Small intestine (tissue), 16 donors: ENCODE data around the gene C9orf153. TPM values are rescaled to one million over a fixed set of nuclear protein-coding genes. Genes with fewer than 3 reads are reported as not detected.
"Not testable (repeated sequence)": the region's sequence is repeated elsewhere in the genome, so short reads cannot be mapped to it uniquely, and the experiment has no call there.

Experiments used
- DNase-seq, 2 donors: peaks; one replicate each; pipeline versions ENCODE4 v3.0.0 to v3.0.0-alpha.2; 2013
- FAIRE-seq: peaks from 2 replicates; lab custom pipeline; 2012; peaks lifted over from hg19 to GRCh38; lab: Jason Lieb, UNC
- H3K27ac ChIP-seq, 3 donors: one replicate each; pipeline ENCODE4 v1.5.1; 2013; ENCODE audit warnings: low read length in 2 of 3, mild to moderate bottlenecking in 2 of 3, control low read depth in 1 of 3, inconsistent platforms in 1 of 3, low read depth in 1 of 3, moderate library complexity in 1 of 3
- H3K27me3 ChIP-seq, 3 donors: one replicate each; pipeline ENCODE4 v1.6.1; 2013; ENCODE audit warnings: low read length in 3 of 3, inconsistent platforms in 1 of 3; ENCODE audit not compliant: control insufficient read depth in 3 of 3, insufficient read depth in 3 of 3
- H3K36me3 ChIP-seq, 3 donors: one replicate each; pipeline ENCODE4 v1.6.1; 2013; ENCODE audit warnings: low read length in 3 of 3, inconsistent platforms in 1 of 3, low read depth in 1 of 3, mild to moderate bottlenecking in 1 of 3, moderate library complexity in 1 of 3; ENCODE audit not compliant: control insufficient read depth in 3 of 3, insufficient read depth in 2 of 3
- H3K4me1 ChIP-seq, 3 donors: one replicate each; pipeline ENCODE4 v1.6.1; 2013; ENCODE audit warnings: low read length in 2 of 3, inconsistent platforms in 1 of 3, low read depth in 1 of 3, mild to moderate bottlenecking in 1 of 3, moderate library complexity in 1 of 3; ENCODE audit not compliant: control insufficient read depth in 3 of 3, insufficient read depth in 2 of 3
- H3K4me3 ChIP-seq, 3 donors: one replicate each; pipeline ENCODE4 v1.5.1; 2013; ENCODE audit warnings: low read length in 3 of 3, control low read depth in 1 of 3, inconsistent platforms in 1 of 3, low read depth in 1 of 3, mild to moderate bottlenecking in 1 of 3, moderate library complexity in 1 of 3
- H3K9me3 ChIP-seq, 2 donors: one replicate each; pipeline ENCODE4 v1.6.1; 2013; ENCODE audit warnings: low read depth in 1 of 2, low read length in 1 of 2; ENCODE audit not compliant: control insufficient read depth in 2 of 2, insufficient read depth in 1 of 2
- WGBS, 3 donors: extraction: QIAGEN DNeasy Blood & Tissue Kit; methylation state at CpG; one replicate each; pipeline ENCODE4 v1.1.7; 2013; 5-methylcytosine and 5-hydroxymethylcytosine counted together
- long read RNA-seq, 10 donors: transcript quantifications; one replicate each; lab custom pipeline, GENCODE V29; 2026
- polyA plus RNA-seq, 4 donors: library from polyadenylated mRNA; stranded (reverse) in 3 of 4; unstranded in 1 of 4; fragments of 200-250 nt in 3 of 4; fragments of 120-200 nt in 1 of 4; gene quantifications; one replicate each; pipeline versions ENCODE4 v1.2.1 to v1.2.3, GENCODE V29; 2013
- donor health status: healthy with polysubstance abuse.
- donor health status: control.
- donor health status: control.
- donor health status: Bipolar disorder and iron deficiency.
- donor health status: healthy.

C9orf153 gene
- under 1 TPM in 2 of 4 donors, not detected in 2; 0.04 to 0.10 TPM for polyA plus RNA-seq
- long read RNA-seq, donor 1, result 0 reads
- long read RNA-seq, donor 2, result 0 reads
- long read RNA-seq, donor 3, result 0 reads
- long read RNA-seq, donor 4, result 0 reads
- long read RNA-seq, donor 5, result 0 reads
- long read RNA-seq, donor 6, result 0 reads
- long read RNA-seq, donor 7, result 0 reads
- long read RNA-seq, donor 8, result 0 reads
- long read RNA-seq, donor 9, result 0 reads
- long read RNA-seq, donor 10, result 0 reads

DNA sequence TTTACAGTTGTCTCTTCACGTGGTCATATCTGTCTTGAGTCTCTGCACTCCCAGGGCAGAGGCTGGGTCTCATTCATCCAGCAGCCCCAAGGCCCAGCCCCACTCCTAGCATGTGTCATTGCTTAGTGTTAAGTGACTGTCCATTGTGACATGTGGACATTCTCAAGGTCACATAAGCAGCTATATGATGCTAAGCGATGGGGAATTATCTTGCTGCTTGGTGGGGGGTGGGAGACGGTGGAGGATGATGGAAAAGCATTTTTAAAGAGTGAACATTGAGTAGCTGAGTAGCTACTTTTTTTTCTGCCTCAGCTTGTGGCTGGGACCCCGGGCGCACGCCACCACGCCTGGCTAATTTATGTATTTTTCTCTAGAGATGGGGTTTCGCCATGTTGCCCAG lies at the start of gene C9orf153:
Gene C9orf153 (minus strand): TSS at position 101 of the 400 bp plus-strand sequence. CDS start 30,054 bp downstream, outside the sequence.
- FAIRE-seq (no peak), DNase-seq (no peak)
- WGBS, 3 donors, result 65 to 90% (median 67%) methylated on average over 8 of the region's 8 CpGs
- Histone ChIP-seq H3K4me3 (no peak within 1 kb of the TSS), H3K9me3 (no peaks in the 10 kb centered on the region), H3K4me1 (peaks cover 0 to 2% (median 2%) of the 10 kb centered on the region in 3 donors), H3K27me3 (no peaks in the 10 kb centered on the region), H3K27ac (no peak within 1 kb of the TSS), H3K36me3 (peaks cover 4 to 19% (median 6%) of the 10 kb centered on the region in 3 donors)

DNA sequence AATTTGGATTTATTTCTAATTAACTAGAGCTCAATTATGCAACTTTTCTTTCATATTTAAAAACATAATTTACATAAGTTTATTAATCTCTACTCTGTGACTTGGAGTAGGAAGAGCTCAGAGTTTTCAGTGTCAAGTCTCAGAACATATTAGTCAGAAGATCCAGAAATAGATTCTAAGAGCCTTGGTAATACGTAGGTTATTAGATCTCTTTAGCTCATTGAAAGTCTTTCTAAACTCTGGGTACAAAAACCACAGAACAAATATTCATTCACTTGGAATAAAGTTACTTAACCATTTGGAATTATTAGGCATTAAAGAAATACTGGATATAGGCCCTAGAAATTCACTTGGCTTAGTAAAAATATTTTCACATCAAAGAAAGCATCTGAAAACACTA lies 49.2 kb upstream of the C9orf153 start:
- WGBS, 3 donors, result 86 to 94% (median 88%) methylated on average over 1 of the region's 1 CpG
- DNase-seq (no peak), FAIRE-seq (no peak)
- Histone ChIP-seq H3K9me3 (no peaks in the 10 kb centered on the region), H3K36me3 (peaks cover 0 to 32% (median 24%) of the 10 kb centered on the region in 3 donors), H3K27ac (no peak overlapping the region), H3K27me3 (no peaks in the 10 kb centered on the region), H3K4me1 (no peaks in the 10 kb centered on the region), H3K4me3 (no peak overlapping the region)

DNA sequence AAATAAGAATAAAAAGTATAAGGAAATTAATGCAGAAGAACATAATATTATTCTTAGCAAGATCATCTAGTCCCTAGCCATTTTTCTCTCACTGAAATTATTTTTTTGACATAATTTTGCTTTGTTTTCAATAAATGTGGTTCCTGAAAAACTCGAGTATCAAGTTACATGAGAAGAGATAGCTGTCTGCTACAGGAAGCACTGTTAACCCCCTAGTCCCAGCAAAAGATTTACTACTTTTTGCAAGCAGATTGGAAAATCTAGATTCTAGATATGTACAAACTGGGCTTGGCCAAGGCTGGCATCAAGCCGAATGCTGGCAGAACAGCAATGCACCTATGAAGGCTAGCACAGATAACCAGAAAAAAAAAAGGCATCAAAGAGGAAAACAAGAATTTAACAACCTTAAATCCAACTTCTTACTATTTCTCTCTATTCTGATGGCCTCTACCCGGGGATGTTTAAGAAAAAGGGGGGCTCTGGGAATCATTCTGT lies 44.8 kb upstream of the C9orf153 start:
- no peak overlapping the region for H3K27ac ChIP-seq
- H3K9me3 ChIP-seq, result no peaks in the 10 kb centered on the region
- 58 to 72% (median 67%) methylated on average over 3 of the region's 3 CpGs for WGBS, 3 donors
- FAIRE-seq, result no peak
- no peak overlapping the region for H3K4me3 ChIP-seq
- no peak for DNase-seq
- H3K4me1 ChIP-seq, result no peaks in the 10 kb centered on the region
- H3K27me3 ChIP-seq, result no peaks in the 10 kb centered on the region
- peaks cover 6 to 38% (median 36%) of the 10 kb centered on the region in 3 donors for H3K36me3 ChIP-seq

DNA sequence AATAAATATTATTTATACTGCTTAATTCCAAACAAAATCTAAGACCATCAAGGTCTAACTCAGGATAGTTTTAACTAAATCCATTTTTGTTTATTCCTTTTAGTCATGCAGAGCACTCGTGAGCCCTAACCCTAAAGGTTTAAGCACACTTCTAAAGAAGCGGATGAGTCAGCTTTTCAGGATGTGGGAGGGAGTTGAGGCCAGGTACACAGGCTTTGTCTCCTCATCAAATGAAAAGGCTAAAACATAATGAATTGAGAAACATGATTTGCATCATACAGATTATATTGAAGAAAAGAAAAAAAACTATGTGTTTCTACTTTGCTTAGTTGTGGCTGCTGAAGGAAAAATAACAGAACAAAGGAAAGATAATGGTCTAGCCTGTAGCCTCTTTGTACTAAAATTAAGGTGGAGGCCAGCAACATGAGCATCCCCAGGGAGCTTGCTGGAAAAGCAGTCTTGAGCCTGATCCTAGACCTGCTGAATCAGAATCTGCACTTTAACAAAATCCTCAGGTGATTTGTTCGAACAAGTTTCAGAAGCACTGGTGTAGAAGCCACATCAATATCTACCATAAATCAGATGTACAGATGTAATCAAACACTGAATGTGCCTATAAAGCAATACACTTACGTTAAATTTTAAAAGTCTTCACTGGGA lies 44.0 kb upstream of the C9orf153 start:
- H3K4me3 ChIP-seq, result no peak overlapping the region
- H3K27me3 ChIP-seq, result no peaks in the 10 kb centered on the region
- FAIRE-seq (no peak), DNase-seq (no peak)
- H3K9me3 ChIP-seq, result no peaks in the 10 kb centered on the region
- 72 to 82% (median 77%) methylated on average over 4 of the region's 4 CpGs for WGBS, 3 donors
- H3K36me3 ChIP-seq, result peaks cover 6 to 44% (median 40%) of the 10 kb centered on the region in 3 donors
- no peak overlapping the region for H3K27ac ChIP-seq
- H3K4me1 ChIP-seq, result no peaks in the 10 kb centered on the region

DNA sequence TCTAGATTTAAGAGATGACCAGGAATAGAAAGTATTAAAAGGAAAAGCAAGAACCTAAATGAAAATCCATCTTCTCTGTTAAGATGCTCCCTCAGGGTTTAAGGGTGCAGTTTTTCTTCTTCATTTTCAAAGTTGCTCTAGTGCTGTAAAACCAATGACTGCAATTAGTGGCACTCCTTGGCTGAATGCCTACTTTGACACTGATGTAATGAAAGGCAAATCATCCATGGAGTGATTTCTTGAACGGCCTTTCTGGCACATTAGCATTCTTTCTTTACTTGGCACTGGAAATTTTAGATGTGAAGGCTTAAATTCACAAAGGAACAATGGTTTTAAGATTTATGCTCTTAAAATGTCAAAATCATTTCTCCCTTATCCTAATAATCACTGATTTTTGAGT lies 42.2 kb upstream of the C9orf153 start:
- no peak overlapping the region for H3K27ac ChIP-seq
- no peaks in the 10 kb centered on the region for H3K27me3 ChIP-seq
- no peak overlapping the region for H3K4me3 ChIP-seq
- no peaks in the 10 kb centered on the region for H3K9me3 ChIP-seq
- 24 to 53% (median 47%) methylated on average over 1 of the region's 1 CpG for WGBS, 3 donors
- FAIRE-seq, result no peak
- no peak for DNase-seq
- peaks cover 12 to 53% (median 32%) of the 10 kb centered on the region in 3 donors for H3K36me3 ChIP-seq
- H3K4me1 ChIP-seq, result no peaks in the 10 kb centered on the region

DNA sequence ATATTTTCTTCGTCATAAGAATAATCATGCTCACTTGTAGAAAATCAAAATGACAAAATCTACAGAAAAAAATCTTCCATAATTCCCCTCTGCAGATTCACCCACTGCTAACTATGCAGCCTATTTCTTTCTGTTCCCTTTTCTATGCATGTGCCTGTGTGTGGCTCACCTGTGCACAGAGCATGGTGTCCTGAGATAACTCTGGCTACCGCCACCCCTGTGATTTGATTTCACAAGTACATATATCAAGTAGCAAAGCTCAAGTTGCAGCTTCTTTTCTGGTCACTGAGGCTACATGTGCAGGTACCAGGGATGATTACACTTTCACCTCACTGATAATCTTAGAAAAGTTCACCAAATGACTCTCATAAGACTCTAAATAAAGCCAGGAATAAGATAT lies 41.2 kb upstream of the C9orf153 start:
- DNase-seq, result no peak
- Histone ChIP-seq H3K27ac (no peak overlapping the region), H3K4me3 (no peak overlapping the region), H3K4me1 (no peaks in the 10 kb centered on the region), H3K27me3 (no peaks in the 10 kb centered on the region), H3K36me3 (peaks cover 12 to 52% (median 27%) of the 10 kb centered on the region in 3 donors), H3K9me3 (no peaks in the 10 kb centered on the region)
- no peak for FAIRE-seq
- WGBS, 3 donors, result 88 to 99% (median 94%) methylated on average over 2 of the region's 2 CpGs

DNA sequence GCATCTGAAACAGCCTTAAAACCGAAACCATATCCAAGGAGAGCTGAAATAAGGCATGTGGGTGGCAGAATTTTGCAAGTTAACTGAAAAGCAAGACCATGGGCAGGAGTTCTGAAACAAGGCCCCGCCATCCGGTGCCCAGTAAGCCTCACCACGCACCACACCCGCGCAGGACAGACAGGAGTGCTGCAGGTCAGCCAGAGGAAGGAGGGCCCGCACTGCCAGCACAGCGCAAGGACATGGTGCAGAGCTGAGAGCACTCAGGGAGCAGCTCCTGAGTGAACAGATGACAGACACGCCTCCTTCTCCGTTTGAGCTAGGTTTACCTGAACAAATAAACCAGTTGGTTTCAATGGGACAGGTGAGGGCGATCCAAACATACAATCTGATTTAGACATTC lies 39.4 kb upstream of the C9orf153 start:
- 85 to 93% (median 92%) methylated on average over 11 of the region's 11 CpGs for WGBS, 3 donors
- Histone ChIP-seq H3K27me3 (no peaks in the 10 kb centered on the region), H3K27ac (no peak overlapping the region), H3K4me1 (no peaks in the 10 kb centered on the region), H3K4me3 (no peak overlapping the region), H3K36me3 (peaks cover 15 to 46% (median 23%) of the 10 kb centered on the region in 3 donors), H3K9me3 (no peaks in the 10 kb centered on the region)
- DNase-seq (no peak), FAIRE-seq (no peak)

DNA sequence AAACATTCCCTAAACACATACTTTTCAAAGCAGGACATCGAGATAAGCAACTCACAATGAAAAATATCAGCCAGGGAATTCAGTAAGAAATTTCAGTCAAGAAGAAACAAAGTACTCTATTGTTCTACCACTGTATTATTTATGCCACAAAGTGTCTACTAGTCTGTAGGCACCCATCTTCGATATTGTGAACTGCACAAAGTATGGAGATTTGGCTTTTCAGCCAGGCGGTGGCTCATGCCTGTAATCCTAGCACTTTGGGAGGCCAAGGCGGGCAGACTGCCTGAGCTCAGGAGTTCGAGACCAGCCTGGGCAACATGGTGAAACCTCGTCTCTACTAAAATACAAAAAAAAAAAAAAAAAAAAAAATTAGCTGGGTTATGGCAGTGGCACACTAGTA lies 30.9 kb upstream of the C9orf153 start:
- not testable (repeated sequence) for H3K36me3 ChIP-seq, H3K27ac ChIP-seq, H3K4me3 ChIP-seq, DNase-seq, H3K9me3 ChIP-seq, FAIRE-seq, H3K27me3 ChIP-seq, H3K4me1 ChIP-seq
- WGBS, 3 donors, result 93 to 97% (median 95%) methylated on average over 6 of the region's 6 CpGs
